Measurements from ENCODE around the gene HEXD. TPM values are rescaled to one million over a fixed set of nuclear protein-coding genes. Genes with fewer than 3 reads are reported as not detected.

HEXD gene
- total and polyA plus RNA-seq, 8 donors, result 25.9 to 275 (median 39.5) TPM

DNA sequence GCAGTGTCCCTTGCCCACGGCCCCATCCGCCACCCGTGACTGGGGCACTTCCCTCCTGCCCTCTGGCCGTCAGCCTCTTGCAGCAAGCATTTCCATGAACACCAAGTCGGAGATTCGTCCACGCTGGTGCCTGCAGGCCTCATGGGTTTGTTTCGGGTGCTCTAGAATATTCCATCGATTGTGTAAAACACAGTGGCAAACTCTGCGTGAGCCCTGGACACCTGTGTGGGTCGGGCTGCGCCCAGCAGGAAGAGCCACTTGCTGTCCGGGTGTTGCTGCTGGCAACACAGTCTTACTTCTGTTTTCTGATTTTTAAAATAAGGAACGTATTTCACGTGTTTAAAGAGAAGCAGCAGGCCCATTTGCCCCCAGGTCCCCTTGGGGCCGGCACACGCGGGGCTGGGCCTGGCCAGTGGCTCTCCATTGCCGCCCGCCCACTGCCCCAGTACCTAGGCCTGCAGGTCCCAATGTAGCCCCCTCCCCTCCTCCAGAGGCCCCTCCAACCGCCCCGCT lies 22.4 kb downstream of the HEXD start:
- Histone ChIP-seq H3K9me3 (no peaks in the 10 kb centered on the region), H3K36me3 (peaks cover 0 to 3% (median 2%) of the 10 kb centered on the region in 3 donors), H3K27me3 (no peaks in the 10 kb centered on the region), H3K27ac (peak overlapping the region in 2 of 4 donors; percentile 12 to 44), H3K4me1 (peaks cover 5 to 13% (median 13%) of the 10 kb centered on the region in 3 donors), H3K4me3 (no peak overlapping the region)
- intact Hi-C loops (cut with DNase I), result no loop called here
- ATAC-seq, result no peak
- DNase-seq, result peak in 2 of 6 donors; percentile 17 to 51
- TF ChIP-seq, protein P1, sequence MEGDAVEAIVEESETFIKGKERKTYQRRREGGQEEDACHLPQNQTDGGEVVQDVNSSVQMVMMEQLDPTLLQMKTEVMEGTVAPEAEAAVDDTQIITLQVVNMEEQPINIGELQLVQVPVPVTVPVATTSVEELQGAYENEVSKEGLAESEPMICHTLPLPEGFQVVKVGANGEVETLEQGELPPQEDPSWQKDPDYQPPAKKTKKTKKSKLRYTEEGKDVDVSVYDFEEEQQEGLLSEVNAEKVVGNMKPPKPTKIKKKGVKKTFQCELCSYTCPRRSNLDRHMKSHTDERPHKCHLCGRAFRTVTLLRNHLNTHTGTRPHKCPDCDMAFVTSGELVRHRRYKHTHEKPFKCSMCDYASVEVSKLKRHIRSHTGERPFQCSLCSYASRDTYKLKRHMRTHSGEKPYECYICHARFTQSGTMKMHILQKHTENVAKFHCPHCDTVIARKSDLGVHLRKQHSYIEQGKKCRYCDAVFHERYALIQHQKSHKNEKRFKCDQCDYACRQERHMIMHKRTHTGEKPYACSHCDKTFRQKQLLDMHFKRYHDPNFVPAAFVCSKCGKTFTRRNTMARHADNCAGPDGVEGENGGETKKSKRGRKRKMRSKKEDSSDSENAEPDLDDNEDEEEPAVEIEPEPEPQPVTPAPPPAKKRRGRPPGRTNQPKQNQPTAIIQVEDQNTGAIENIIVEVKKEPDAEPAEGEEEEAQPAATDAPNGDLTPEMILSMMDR (IDR thresholded peaks at IDR 0.05), result no peak
- no peak for FAIRE-seq
- 83 to 84% methylated on average over 22 of the region's 22 CpGs for WGBS, 2 donors

DNA sequence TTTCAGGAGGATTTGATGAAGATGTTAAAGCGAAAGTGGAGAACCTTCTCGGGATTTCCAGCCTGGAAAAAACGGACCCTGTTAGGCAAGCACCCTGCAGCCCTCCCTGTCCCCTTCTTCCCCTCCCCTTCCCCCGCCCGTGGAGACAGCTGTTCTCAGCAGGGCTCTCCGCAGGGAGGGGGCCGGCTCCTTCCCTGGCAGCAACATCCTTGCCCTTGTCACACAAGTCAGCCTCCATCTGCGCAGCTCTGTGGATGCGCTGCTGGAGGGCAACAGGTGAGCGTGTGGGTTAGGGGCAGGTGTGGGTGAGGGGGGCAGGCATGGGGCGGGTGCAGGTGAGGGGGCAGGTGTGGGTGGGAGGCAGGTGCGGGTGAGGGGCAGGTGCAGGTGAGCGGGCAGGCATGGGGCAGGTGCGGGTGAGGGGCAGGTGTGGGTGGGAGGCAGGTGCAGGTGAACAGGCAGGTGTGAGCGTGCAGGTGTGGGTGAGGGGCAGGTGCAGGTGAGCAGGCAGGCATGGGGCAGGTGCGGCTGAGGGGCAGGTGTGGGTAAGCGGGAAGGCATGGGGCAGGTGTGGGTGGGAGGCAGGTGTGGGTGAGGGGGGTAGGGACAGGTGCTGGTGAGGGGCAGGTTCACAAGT lies 23.0 kb downstream of the HEXD start:
- Histone ChIP-seq H3K27me3 (no peaks in the 10 kb centered on the region), H3K36me3 (peaks cover 0 to 3% (median 2%) of the 10 kb centered on the region in 3 donors), H3K9me3 (no peaks in the 10 kb centered on the region), H3K4me3 (no peak overlapping the region), H3K27ac (peak overlapping the region in 1 of 4 donors; percentile 44), H3K4me1 (peaks cover 4 to 13% (median 9%) of the 10 kb centered on the region in 3 donors)
- peak in 3 of 6 donors; percentile 41 to 80 (median 45) for DNase-seq
- ATAC-seq, result no peak
- FAIRE-seq, result no peak
- TF ChIP-seq, protein P1 (IDR thresholded peaks at IDR 0.05), result no peak
- 71 to 73% methylated on average over 17 of the region's 17 CpGs for WGBS, 2 donors
- intact Hi-C loops (cut with DNase I), result no loop called here

DNA sequence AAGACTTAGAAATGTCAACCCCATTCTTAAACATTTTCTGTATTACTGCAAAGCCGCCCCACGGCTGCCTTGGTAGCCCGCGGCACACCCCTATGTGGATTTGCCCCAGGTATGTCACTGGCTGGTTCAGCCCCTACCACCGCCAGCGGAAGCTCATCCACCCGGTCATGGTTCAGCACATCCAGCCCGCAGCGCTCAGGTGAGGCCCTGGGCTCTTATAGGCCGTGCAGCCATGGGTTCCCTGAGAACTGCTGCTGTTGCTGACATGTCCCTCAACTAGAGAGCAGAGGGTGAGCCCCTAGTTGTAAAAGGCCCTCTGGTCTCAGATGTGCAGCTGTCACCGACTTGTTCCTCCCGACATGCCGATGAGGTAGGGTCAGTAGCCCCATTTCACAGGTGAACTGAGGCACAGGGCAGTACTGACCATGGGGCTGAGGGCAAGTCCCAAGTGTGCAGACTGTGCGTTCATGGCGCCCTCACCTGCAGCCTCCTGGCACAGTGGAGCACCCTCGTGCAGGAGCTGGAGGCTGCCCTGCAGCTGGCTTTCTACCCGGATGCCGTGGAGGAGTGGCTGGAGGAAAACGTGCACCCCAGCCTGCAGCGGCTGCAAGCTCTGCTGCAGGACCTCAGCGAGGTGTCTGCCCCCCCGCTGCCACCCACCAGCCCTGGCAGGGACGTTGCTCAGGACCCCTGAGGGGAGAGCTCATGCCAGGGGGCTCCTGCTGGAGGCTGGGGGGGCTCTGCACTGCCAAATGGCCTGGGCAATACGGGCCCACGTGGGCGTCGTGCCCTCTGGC lies 23.7 kb downstream of the HEXD start:
- ATAC-seq (no peak), DNase-seq (peak in 2 of 6 donors; percentile 47 to 73), FAIRE-seq (no peak)
- intact Hi-C loops (cut with DNase I), result no loop called here
- Histone ChIP-seq H3K9me3 (no peaks in the 10 kb centered on the region), H3K4me3 (no peak overlapping the region), H3K36me3 (peaks cover 0 to 3% (median 2%) of the 10 kb centered on the region in 3 donors), H3K27ac (no peak overlapping the region), H3K4me1 (peaks cover 0 to 13% (median 4%) of the 10 kb centered on the region in 3 donors), H3K27me3 (no peaks in the 10 kb centered on the region)
- TF ChIP-seq, protein P1 (IDR thresholded peaks at IDR 0.05), result no peak
- 83 to 86% methylated on average over 27 of the region's 27 CpGs for WGBS, 2 donors

DNA sequence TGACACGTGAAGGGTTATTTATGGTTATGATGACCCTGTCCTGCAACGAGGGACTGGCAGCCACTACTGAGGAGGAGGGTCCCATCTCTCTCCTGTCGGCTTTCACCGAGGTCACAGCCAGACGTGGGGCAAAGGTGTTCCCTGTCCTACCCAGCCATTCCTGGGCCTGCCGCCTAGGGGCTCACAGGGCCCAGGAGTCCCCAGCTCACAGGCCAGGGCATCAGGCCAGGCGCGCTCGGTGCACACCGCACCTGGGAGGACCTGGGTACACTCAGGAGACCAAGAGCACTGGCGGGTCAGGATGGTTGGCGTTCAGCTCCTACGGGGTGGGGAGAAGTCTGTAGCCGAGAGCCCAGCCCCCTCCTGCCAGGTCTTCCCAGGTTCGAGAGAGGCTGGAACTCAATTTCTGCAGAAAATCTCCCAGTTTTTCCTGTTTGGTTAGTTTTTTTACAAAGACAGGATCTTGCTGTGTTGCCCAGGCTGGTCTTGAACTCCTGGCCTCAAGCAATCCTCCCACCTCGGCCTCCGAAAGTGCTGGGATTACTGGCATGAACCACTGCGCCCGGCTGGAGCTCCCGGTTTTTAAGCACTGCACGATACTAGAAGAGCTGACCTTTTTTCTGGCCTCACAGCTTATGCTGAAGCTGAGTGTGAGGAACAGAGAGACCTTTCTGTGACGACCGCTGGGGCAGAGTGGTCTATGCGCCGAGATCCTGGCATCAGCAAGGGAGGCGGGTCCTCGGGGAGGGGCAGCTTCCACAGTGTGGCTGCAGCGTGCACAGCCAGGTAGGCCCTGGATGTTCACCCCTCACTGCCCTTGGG lies 24.7 kb downstream of the HEXD start:
- Histone ChIP-seq H3K36me3 (peaks cover 0 to 3% (median 2%) of the 10 kb centered on the region in 3 donors), H3K27ac (no peak overlapping the region), H3K4me1 (peaks cover 0 to 13% (median 4%) of the 10 kb centered on the region in 3 donors), H3K9me3 (no peaks in the 10 kb centered on the region), H3K4me3 (no peak overlapping the region), H3K27me3 (no peaks in the 10 kb centered on the region)
- intact Hi-C loops (cut with DNase I), result no loop called here
- no peak for FAIRE-seq
- DNase-seq, result peak in 2 of 6 donors; percentile 38 to 64
- ATAC-seq, result no peak
- TF ChIP-seq, protein P1 (IDR thresholded peaks at IDR 0.05), result no peak
- WGBS, 2 donors, result 80 to 82% methylated on average over 28 of the region's 28 CpGs

All from pancreas (tissue), 10 donors.